ENCODE data around the gene TYW5.

Gene TYW5

GRCh38 chr2:199882667-199883066 lies 72.6 kb downstream of the TYW5 start:
- TF ChIP-seq EZH2phosphoT487 (IDR thresholded peaks at IDR 0.05; ENCODE audit: borderline replicate concordance, low read length): no peak
- no peak for TF ChIP-seq CTCF (IDR thresholded peaks at IDR 0.05; ENCODE audit: low read depth, low read length, poor library complexity, severe bottlenecking)
- Histone ChIP-seq H3K36me3 (ENCODE audit: control insufficient read depth, low read length) (no peaks in the 10 kb centered on the region), H4K20me1 (ENCODE audit: control insufficient read depth, insufficient read depth, low read depth, low read length) (no peaks in the 10 kb centered on the region), H3K79me2 (ENCODE audit: control insufficient read depth, low read length) (no peaks in the 10 kb centered on the region), H3K27ac (ENCODE audit: low read depth, low read length) (no peak overlapping the region), H3K4me2 (ENCODE audit: low read length) (no peak overlapping the region), H3K27me3 (ENCODE audit: control insufficient read depth, low read length) (no peaks in the 10 kb centered on the region), H3K4me1 (ENCODE audit: control insufficient read depth, low read length) (no peaks in the 10 kb centered on the region), H3K4me3 (ENCODE audit: low read length) (no peak overlapping the region), H3F3A (ENCODE audit: control insufficient read depth, insufficient read depth) (no peaks in the 10 kb centered on the region), H3K9me3 (ENCODE audit: control insufficient read depth, insufficient read depth, low read length) (no peaks in the 10 kb centered on the region; the same call in 1 of the 2 replicates), H3K9me2 (replicated peaks; ENCODE audit: control insufficient read depth, low read length) (no peaks in the 10 kb centered on the region)
